PC-9 (cell line): ENCODE results near the gene UBALD2. TPM values are rescaled to one million over a fixed set of nuclear protein-coding genes. Genes with fewer than 3 reads are reported as not detected.
A peak's percentile ranks its signal among the peaks of the same experiment; 100 is the strongest.
"Not testable (repeated sequence)": the region's sequence is repeated elsewhere in the genome, so short reads cannot be mapped to it uniquely, and the experiment has no call there.

Experiments used
- BruUV-seq: library from RNA; stranded (reverse); fragments of 400-500 nt; replicated peaks from 2 replicates; lab custom pipeline; 2021; lab: Mats Ljungman, UMichigan
- CTCF ChIA-PET: fragments of 300-600 bp; sonication (Branson Sonifier 250); formaldehyde crosslinking; loops from one replicate; lab custom pipeline; 2022; ENCODE audit warnings: antibody characterized with exemption; lab: Charles Lee
- POLR2A ChIA-PET: fragments of 300-600 bp; sonication (Branson Sonifier 250); formaldehyde crosslinking; loops from one replicate; lab custom pipeline; 2022; ENCODE audit warnings: antibody characterized with exemption; ENCODE audit not compliant: unreplicated experiment; lab: Charles Lee
- DNase-seq, 2 experiments: peaks; one replicate each; pipeline versions ENCODE4 v3.0.0 to v3.0.0-alpha.2; 2015 to 2022; ENCODE audit warnings: mixed read lengths in 1 of 2
- H2AFZ ChIP-seq: fragments of 200-600 bp; sonication (generic); 2 replicates; pipeline ENCODE4 v1.8.1; 2017; ENCODE audit warnings: antibody characterized with exemption
- H3F3A ChIP-seq: fragments of 200-600 bp; sonication (generic); 2 replicates; pipeline ENCODE4 v1.8.1; 2017; ENCODE audit warnings: antibody characterized with exemption, mild to moderate bottlenecking, low read depth; ENCODE audit not compliant: insufficient read depth
- H3K27ac ChIP-seq: fragments of 200-600 bp; sonication (generic); 2 replicates; pipeline ENCODE4 v1.6.1; 2016; ENCODE audit warnings: mixed run types
- H3K27me3 ChIP-seq: fragments of 200-600 bp; sonication (generic); 2 replicates; pipeline ENCODE4 v1.6.1; 2016; ENCODE audit warnings: low read depth, mixed run types; ENCODE audit not compliant: insufficient read depth
- H3K36me3 ChIP-seq: fragments of 200-600 bp; sonication (generic); 2 replicates; pipeline ENCODE4 v1.6.1; 2016; ENCODE audit warnings: low read depth, mixed run types
- H3K4me1 ChIP-seq: fragments of 200-600 bp; sonication (generic); replicated peaks from 2 replicates; pipeline ENCODE4 v1.6.1; 2016; ENCODE audit warnings: mixed run types; ENCODE audit not compliant: insufficient read depth
- H3K4me2 ChIP-seq: fragments of 200-600 bp; sonication (generic); 2 replicates; pipeline ENCODE4 v1.6.1; 2017; ENCODE audit warnings: mixed run types
- H3K4me3 ChIP-seq: fragments of 200-600 bp; sonication (generic); 2 replicates; pipeline ENCODE4 v1.6.1; 2016; ENCODE audit warnings: mixed run types
- H3K79me2 ChIP-seq: fragments of 200-600 bp; sonication (generic); 2 replicates; pipeline ENCODE4 v1.6.1; 2017; ENCODE audit warnings: low read depth, mixed run types
- H3K9me2 ChIP-seq: fragments of 200-600 bp; sonication (generic); 2 replicates; pipeline ENCODE4 v1.8.1; 2017; ENCODE audit warnings: mild to moderate bottlenecking; ENCODE audit not compliant: insufficient read depth
- H3K9me3 ChIP-seq: fragments of 200-600 bp; sonication (generic); 2 replicates; pipeline ENCODE4 v1.8.1; 2016; ENCODE audit warnings: low read depth; ENCODE audit not compliant: insufficient read depth
- H4K20me1 ChIP-seq: fragments of 200-600 bp; sonication (generic); 2 replicates; pipeline ENCODE4 v1.8.1; 2017; ENCODE audit not compliant: insufficient read depth
- EZH2 ChIP-seq: fragments of 200-600 bp; sonication (generic); IDR thresholded peaks from 2 replicates; pipeline ENCODE4 v1.8.0; 2017; ENCODE audit warnings: antibody characterized with exemption, low read depth
- intact Hi-C: fragments of 100-400 bp; cut with micrococcal nuclease; formaldehyde crosslinking; loops from one replicate; pipeline ENCODE4 v1.10.0; 2022; ENCODE audit not compliant: unreplicated experiment
- total RNA-seq: library from RNA; stranded (reverse); gene quantifications from 2 replicates; pipeline ENCODE4 v1.2.3, GENCODE V29; 2021
- TF ChIP-seq, protein P1 (sequence below): fragments of 200-600 bp; sonication (generic); conservative IDR thresholded peaks from 2 replicates; pipeline ENCODE4 v1.6.1; 2017; ENCODE audit warnings: mixed run types, antibody characterized with exemption, mild to moderate bottlenecking, moderate library complexity

UBALD2 gene
- total RNA-seq, 1 experiment from 2014 or later, result 134 TPM

DNA sequence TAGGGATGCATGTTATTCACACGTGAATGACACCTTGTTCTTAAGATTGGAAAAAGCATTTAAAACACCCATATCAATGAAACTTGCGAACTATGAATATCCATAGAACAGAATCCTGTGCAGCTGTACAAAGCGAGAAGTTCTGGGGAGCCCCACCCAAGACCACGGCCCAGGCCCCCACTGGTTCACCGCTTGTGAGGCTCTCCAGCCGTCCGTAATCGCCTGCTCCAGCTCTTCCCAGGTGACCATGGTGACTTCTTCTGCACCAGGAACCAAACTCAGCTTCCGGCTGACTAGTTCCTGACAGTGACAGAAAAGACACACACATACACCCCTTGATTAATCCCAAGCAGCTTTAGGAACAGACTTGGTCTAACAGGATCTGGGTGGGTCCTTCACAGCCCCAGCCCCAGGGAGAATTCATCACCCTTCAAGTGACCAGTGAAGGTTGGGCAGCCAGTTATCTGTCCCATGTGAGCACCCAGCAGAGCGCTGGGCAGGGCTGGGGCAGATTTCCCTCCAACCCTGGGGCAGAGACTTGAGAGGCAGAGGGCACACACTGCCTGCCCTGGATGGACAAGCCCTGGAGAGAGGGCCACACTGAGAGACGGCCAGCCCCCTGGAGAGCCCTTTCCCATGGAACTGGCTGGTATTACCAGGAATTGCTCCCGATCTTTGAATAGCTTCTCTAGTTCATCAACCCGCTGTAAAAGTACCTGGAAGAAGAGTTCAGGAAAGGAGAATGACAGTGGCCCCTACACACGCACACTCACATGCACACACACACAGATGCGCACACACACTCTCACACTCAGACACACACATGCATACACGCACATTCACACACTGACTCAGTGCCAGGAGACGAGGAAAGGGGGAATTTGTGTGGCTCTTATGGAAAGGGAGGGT, 39.3 kb downstream of the UBALD2 start:
- Histone ChIP-seq H3K4me3 (no peak overlapping the region), H3K79me2 (no peaks in the 10 kb centered on the region), H4K20me1 (no peaks in the 10 kb centered on the region), H3K4me2 (no peak overlapping the region), H3K27me3 (no peaks in the 10 kb centered on the region), H2AFZ (no peak overlapping the region), H3K27ac (no peak overlapping the region), H3K4me1 (no peaks in the 10 kb centered on the region), H3K36me3 (no peaks in the 10 kb centered on the region), H3F3A (no peaks in the 10 kb centered on the region; the same call in 1 of the 2 replicates), H3K9me2 (no peaks in the 10 kb centered on the region), H3K9me3 (no peaks in the 10 kb centered on the region)
- TF ChIP-seq, protein P1, sequence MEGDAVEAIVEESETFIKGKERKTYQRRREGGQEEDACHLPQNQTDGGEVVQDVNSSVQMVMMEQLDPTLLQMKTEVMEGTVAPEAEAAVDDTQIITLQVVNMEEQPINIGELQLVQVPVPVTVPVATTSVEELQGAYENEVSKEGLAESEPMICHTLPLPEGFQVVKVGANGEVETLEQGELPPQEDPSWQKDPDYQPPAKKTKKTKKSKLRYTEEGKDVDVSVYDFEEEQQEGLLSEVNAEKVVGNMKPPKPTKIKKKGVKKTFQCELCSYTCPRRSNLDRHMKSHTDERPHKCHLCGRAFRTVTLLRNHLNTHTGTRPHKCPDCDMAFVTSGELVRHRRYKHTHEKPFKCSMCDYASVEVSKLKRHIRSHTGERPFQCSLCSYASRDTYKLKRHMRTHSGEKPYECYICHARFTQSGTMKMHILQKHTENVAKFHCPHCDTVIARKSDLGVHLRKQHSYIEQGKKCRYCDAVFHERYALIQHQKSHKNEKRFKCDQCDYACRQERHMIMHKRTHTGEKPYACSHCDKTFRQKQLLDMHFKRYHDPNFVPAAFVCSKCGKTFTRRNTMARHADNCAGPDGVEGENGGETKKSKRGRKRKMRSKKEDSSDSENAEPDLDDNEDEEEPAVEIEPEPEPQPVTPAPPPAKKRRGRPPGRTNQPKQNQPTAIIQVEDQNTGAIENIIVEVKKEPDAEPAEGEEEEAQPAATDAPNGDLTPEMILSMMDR, result no peak
- no peak for TF ChIP-seq EZH2
- no TSS peak for BruUV-seq
- no peak for DNase-seq
- POLR2A ChIA-PET, result interaction anchor here (0.6 kb wide), 1 partner anchor 78 kb away, joined by 10 read pairs; no protein-coding TSS in a partner anchor
- intact Hi-C loops, result loop anchor here (1.0 to 5.0 kb wide), 2 partner anchors 202 to 397 kb away; no protein-coding TSS in a partner anchor
- CTCF ChIA-PET, result interaction anchor here (0.7 to 1.0 kb wide), 2 partner anchors 93 to 575 kb away, joined by 3 to 12 read pairs; no protein-coding TSS in a partner anchor

DNA sequence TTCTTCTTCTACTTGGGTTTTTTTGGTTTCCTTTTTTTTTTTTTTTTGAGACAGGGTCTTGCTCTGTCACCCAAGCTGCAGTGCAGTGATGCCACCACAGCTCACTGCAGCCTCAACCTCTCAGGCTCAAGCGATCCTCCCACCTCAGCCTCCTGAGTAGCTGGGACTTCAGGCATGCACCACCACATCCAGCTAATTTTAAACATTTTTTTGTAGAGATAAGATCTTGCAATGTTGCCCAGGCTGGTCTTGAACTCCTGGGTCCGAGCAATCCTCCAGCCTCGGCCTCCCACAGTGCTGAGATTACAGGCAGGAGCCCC, 39.9 kb downstream of the UBALD2 start:
- H3K4me3 ChIP-seq, H3K9me3 ChIP-seq, DNase-seq, H3K9me2 ChIP-seq, H3K27me3 ChIP-seq, POLR2A ChIA-PET, H3K36me3 ChIP-seq, H3K27ac ChIP-seq, H3K4me2 ChIP-seq, H2AFZ ChIP-seq, H3F3A ChIP-seq, H3K79me2 ChIP-seq, H4K20me1 ChIP-seq, H3K4me1 ChIP-seq, intact Hi-C loops, CTCF ChIA-PET: not testable (repeated sequence)
- BruUV-seq, result TSS peak; percentile 16

DNA sequence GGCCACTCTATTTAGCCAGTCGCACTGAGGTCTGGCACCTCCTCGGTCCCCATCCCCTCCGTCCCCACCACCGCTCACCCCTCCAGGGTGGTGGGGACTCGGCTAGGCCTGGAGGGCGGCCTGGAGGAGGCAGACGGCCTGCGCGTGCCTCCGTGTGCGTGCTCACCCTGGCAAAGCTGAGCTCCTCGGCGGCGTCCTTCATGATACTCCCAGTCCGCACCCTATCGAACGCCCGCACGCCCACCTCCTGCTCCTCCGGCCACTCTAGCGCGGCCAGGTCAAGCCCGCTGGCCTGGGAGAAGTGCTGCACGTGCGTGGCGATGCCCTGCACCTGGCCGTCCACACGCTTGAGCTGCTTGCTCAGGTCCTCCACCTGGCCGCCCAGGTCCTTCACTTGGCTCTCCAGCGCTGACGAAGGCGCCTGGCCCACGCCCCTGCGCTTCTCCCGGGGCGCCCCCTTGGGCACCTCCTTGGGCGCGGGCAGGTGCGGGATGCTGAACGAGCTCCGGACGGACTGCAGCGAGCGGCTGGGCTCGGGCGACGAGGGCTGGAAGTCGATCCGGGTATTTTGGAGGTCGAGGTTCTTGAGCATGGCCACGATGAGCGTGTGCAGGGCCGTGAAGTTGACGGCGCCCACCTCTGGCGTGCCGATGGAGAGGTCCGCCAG, 42.3 kb downstream of the UBALD2 start:
- Histone ChIP-seq H3F3A (no peaks in the 10 kb centered on the region; the same call in 1 of the 2 replicates), H4K20me1 (no peaks in the 10 kb centered on the region), H2AFZ (no peak overlapping the region), H3K9me2 (no peaks in the 10 kb centered on the region), H3K4me2 (no peak overlapping the region), H3K9me3 (no peaks in the 10 kb centered on the region), H3K36me3 (no peaks in the 10 kb centered on the region), H3K27me3 (no peaks in the 10 kb centered on the region), H3K4me1 (no peaks in the 10 kb centered on the region), H3K4me3 (no peak overlapping the region), H3K27ac (no peak overlapping the region), H3K79me2 (no peaks in the 10 kb centered on the region)
- no TSS peak for BruUV-seq
- CTCF ChIA-PET, result no interaction called here
- POLR2A ChIA-PET, result interaction anchor here (0.5 to 0.6 kb wide), 2 partner anchors 23 to 435 kb away, joined by 4 to 9 read pairs; no protein-coding TSS in a partner anchor
- DNase-seq, result no peak
- intact Hi-C loops, result no loop called here
- TF ChIP-seq, protein P1, result no peak
- no peak for TF ChIP-seq EZH2
